ELR (cell line): ENCODE measurements around the gene SPAG5.

Source experiments
- DNase-seq: peaks from one replicate; pipeline ENCODE4 v3.0.0-alpha.2; 2015; ENCODE audit warnings: low read depth

SPAG5 gene, protein sequence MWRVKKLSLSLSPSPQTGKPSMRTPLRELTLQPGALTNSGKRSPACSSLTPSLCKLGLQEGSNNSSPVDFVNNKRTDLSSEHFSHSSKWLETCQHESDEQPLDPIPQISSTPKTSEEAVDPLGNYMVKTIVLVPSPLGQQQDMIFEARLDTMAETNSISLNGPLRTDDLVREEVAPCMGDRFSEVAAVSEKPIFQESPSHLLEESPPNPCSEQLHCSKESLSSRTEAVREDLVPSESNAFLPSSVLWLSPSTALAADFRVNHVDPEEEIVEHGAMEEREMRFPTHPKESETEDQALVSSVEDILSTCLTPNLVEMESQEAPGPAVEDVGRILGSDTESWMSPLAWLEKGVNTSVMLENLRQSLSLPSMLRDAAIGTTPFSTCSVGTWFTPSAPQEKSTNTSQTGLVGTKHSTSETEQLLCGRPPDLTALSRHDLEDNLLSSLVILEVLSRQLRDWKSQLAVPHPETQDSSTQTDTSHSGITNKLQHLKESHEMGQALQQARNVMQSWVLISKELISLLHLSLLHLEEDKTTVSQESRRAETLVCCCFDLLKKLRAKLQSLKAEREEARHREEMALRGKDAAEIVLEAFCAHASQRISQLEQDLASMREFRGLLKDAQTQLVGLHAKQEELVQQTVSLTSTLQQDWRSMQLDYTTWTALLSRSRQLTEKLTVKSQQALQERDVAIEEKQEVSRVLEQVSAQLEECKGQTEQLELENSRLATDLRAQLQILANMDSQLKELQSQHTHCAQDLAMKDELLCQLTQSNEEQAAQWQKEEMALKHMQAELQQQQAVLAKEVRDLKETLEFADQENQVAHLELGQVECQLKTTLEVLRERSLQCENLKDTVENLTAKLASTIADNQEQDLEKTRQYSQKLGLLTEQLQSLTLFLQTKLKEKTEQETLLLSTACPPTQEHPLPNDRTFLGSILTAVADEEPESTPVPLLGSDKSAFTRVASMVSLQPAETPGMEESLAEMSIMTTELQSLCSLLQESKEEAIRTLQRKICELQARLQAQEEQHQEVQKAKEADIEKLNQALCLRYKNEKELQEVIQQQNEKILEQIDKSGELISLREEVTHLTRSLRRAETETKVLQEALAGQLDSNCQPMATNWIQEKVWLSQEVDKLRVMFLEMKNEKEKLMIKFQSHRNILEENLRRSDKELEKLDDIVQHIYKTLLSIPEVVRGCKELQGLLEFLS

DNA sequence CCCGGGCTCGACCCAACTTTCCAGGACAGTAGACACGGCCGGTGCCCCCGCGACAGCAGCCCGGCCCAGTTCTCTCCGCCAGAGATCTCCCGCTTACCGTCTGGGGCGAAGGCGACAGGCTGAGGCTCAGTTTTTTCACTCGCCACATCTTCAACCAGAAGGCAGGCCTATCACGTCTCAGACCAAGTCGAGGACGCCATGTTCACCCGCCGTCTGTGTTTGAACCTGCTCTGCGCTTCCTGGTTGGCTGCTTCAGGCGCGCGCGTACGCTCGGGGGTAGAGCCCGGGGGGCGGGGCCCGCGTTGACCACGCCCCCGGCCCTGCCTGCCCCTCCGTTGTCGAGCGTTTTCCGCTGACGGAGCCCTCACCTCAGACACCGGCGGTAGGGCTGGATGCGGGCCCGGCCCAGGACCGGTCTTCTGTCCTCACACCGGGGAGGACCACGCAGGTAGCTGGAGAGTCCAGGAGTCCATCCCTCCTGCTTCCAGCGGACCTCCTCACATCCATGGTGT is at the start of gene SPAG5:
SPAG5 (minus strand) TSS at position 227 of the 512 bp plus-strand sequence; CDS start at position 148, 79 bp downstream.
- DNase-seq = peak; percentile 95

DNA sequence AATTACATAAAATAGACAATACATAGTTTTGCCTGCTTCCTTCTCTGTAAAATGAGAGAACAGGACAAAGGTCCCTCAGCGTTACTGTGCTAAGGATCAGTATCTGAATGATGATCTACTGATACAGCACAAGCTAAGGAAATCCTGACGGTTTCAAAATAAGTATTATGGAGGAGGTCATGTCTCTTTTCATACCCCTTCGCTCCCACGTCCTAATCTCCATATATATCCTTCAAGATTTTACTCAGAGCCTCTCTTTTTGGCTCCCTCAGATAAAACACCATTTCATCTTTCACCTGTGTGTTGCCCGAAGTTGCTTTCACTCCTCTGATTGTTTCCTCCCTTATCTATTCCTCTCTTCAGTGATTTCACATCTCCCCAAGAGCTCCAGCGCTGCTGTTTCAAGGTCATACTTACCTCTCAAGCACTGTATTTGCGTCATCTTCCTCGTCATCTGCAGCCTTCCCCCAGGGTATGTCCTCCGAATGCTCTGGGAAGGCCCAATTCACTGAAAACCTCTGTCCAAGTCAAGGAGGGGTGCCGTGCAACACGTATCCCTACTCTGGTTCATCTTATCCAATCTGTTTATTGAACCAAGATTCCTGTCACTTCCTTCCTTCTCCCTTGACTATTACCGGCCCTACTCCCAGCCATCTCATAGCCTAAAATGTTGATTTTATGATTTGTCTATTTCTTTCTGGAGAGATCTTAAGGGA is 47.4 kb upstream of the SPAG5 start:
- DNase-seq = no peak

DNA sequence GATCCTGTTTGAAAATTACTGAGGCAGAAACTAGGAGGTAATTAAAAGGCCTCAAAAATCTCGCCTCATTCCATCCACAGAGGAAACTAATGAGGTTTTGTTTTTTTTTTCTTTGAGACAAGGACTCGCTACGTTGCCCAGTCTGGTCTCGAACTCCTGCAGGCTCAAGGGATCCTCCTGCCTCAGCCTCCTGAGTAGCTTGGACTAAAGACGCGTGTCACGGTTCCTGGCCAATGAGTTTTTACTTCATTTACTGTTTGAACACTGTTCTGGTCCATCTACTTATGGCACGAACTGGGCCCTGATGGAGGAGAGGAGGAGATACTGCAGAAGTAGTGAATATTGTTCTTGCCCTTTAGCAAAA is 46.7 kb upstream of the SPAG5 start:
- no peak for DNase-seq

DNA sequence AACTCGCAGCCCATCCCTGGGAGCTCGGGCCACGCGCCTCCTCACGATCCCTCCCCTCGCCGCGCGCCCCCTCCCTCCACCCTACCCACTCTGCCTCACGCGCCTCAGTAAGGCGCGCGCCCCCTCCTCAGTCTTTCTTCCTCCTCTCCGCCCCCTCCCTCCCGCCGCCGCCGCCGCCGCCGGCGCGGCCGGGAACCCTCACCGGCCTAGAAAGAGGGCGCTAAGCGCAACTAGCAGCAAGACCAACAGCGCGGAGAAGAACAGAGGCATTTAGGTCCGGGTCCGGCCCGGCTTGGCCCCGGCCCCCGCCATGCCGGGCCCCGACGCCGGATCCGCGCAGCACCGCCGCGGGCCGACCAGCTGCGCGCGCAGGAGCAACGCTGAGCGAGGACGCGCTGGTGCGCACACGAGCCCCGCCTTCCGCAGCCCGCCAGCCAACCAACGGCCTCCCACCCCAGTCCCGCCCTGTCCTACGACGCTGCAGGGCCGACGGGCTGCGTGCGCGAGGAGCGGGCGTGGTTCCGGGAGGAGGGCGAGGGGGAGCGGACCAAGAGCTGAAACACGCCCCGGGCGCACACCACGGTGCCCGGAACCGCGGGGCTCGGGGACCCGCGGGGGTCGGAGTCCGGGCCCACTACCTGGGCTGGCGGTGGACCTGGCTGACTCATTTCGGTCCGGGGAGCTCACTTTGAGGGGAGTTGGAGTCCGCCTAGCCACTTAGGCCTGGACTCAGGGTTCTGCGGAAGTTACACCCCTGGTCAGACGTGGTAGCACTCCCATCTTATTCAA is 46.2 kb upstream of the SPAG5 start, which contains the start of gene BLTP2:
BLTP2 (minus strand) TSS at position 372 of the 789 bp plus-strand sequence; CDS start at position 270, 102 bp downstream.
- DNase-seq = peak; percentile 96

DNA sequence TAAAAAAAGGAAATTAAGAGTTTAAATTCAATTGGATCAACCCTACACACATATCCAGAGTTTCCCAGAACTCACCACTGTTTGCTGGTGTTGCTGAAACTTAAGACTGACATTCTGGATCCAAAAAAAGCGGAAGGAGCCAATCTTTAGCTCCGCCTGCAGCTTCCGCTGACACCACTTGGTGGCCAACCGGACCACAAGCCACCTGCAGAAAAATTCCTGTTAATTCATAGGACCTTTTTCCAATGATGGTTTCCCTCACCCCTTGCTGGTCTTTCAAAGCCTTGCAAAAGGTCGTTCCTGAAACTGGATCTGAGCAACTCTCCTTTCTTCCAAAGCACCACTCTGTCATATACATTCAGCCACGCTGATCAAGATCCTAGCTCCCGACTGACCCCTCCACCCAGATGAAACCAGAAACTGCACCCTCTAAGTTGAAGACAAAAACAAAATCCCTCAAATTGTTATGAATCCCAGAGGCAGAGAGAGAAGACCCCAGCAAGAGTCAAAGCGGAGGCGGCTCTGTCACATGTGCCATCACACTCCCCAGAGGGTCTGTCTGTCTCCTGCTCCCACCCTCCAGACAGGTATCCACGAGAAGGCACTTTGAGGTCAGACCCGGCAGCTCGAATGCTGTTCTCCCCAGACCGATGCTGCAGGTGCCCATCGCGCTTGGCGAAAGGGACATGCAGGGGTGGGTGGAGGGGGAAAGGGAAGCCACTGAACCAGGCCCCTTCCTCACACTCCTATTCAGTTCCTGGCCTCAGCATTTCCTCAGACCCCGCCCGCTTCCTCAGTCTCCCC is 45.4 kb upstream of the SPAG5 start:
- peak; percentile 75 for DNase-seq

DNA sequence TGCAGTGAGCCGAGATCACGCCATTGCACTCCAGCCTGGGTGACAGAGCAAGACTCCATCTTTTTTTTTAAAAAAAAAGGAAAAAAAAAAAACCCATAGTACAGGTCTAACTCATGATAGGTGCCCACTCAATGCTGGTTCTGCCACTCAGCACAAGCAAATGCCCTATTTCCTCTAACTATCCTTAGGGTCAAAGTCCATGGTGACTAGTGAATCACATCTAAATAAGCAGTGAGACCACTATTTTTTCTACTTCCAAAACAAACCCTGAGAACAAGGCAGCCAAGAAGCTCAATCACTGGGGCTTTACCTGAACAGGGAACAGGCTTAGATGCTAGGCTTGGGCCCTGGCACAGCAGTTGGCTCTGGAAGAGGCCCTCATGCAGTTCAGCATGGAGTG is 42.8 kb upstream of the SPAG5 start:
- no peak for DNase-seq

DNA sequence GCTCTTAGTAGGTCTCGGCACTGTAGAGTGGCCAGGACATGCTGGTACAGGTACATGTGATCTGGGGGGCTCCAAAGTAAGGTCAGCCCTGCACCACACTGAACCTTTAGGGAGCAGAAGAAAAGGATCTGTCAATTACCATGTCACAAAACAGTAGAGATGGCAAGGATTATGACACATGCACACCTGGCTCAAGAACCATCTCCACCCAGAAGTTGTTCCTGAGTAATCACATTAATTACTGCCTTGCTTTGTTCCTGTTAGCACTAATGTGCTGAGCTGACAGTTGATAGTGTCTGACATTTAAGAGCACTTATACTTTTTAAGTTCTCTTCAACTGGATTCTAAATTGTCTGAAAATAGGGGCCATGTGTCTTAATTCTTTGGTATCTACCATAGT is 36.7 kb upstream of the SPAG5 start:
- no peak for DNase-seq

DNA sequence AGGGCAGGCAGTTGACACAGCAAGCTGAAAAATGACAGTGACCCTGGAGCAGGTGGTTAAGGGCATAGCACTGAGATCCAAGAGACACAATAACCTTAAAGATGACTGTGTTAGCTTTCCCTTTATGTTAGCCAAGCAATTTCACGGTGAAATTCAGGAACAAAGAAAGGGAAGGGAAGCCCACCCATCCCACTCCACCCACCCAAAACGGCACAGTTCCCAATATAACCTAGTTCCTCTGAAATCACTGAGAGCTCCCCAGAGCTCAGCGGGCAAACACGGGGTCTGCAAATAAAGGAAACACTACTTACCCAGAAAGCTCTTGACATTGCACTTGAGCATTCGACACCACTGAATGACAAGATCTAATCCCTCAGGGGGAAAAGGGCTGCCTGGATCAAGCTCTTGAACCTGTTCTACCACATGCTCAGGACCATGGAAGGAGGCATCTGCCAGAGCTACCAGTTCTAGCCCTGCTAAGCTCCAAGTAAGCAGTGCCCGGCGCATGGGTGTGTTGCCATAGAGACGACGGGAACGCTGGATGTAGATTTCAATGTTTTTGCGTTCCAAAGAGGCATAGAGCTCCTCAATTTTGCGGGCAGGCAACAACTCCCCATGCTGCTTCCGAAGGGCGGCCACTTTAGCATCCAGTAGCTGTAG is 35.5 kb upstream of the SPAG5 start:
- no peak for DNase-seq

DNA sequence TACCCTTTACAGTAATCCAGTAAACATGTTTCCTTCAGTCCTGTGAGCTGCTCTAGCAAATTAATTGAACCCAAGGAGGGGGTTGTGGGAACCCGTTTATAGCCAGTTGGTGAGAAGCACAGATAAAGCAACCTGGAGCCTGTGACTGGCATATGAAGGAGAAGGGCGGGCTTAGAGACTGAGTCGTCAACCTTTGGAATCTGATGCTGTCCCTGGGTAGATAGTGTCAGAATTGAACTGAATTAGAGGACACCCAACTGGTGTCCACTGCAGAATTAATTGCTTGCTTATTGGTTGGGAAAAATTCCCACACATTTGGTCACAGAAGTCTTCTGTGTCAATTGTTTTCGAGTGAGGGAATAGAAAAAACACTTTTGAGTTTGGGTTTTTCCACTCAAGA is 28.0 kb upstream of the SPAG5 start:
- DNase-seq = no peak

DNA sequence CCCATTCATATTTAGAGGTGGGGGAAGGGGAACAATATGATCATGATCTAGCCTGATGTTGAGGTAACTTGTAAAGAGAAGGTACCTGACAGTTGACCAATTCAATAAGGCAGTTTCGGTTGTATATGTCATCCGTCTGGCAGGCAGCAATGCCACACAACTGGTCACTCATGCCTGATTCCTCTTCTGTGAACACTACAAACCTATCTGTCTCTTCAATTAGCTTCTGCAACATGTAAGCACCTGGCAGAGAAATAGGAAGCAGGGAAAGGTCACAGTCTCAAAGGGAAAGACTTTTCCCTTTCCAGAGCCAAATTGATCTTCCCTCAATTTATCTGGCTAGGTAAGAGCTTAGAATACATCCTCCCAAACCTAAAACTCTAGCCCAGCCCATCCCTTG is 25.3 kb upstream of the SPAG5 start:
- DNase-seq = no peak

DNA sequence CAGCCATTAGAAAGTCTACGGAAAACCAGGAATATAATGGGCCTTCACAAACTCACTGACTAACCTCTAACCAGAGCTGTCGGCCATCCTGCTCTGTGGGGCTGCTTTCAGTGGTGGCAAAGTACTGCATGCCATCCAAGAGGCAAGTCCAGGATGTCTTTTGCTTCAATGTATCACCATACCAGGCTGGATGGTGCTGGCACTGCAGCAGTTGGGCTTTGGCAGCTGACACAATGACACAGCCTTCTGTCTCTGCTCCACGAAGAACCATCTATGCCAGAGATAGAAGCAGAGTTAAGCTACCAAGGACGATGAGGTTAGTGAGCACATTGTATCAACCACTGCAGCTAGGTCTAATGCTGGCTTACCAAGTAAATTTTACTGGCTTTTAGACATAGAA is 24.9 kb upstream of the SPAG5 start:
- DNase-seq = no peak

DNA sequence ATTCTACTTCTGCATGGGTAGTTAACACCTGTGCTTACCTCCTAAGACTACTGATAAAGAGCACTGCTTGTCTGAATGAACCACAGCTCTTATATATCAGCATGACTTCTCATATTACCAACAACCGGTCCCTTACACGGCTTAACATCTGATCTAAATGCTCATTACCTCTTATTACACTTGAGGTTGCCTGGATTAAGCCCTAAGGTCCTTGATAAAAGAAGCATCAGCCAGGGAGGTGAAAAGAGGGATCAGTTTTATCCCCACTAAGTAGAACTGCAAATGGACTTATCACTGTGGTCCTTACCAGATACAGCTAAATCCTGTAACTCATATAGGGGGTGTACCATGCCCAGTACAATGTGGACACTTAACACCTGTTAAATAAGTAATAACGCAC is 23.4 kb upstream of the SPAG5 start:
- DNase-seq = no peak

DNA sequence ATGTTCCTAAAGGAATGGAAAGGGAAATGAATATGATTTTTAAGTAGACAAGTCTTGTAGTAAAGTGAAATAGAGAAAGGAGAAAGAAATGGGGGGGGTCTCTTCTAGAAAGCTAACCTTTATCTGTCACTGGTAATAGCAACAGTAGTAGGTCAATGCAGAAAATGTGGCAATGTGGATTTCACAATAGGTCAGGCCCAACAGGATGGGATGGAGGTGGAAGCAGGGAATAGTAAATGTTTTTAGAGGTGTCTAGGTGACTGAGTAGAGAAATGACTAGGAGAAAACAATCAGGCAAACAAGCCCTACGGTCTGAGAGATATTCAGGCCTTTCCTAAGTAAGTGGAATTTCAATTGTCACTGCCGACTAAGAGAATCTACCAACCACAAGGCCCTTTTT is 21.2 kb upstream of the SPAG5 start:
- no peak for DNase-seq

DNA sequence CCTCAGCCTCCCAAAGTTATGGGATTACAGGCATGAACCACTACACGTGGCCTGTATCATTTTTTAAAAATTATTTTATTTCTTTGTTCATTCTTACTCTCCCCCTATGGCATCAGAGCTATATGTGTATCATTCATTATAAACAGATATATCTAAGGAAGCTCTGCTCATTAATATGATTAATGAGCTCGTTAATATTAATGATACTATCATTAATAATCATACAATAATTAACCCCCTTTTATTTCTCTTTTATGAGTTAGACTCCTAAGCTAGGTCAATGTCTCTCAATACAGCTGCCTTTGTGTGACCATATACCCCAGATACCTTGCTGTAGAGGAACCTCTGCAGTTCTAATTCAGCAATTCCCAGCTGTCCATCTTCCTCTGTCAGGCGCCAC is 19.6 kb upstream of the SPAG5 start:
- no peak for DNase-seq

DNA sequence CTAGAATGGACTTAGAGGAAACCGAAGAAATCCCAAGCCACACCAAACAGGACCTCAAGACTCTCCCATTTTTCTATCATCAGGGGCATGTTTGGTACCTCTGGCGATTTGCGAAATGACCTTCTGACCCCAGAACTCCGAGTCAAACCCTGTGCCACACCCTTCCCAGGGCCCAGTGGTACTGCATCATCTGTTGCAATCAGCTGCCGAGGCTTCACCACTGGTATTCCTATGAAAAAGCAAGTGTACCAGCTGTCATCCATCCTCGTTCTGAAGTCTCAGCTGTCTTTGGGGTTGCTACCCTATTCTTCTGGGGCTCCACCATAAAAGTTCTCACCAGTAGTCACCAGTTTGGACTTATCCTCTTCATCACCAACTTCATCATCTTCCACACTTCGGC is 17.5 kb upstream of the SPAG5 start:
- DNase-seq = no peak

DNA sequence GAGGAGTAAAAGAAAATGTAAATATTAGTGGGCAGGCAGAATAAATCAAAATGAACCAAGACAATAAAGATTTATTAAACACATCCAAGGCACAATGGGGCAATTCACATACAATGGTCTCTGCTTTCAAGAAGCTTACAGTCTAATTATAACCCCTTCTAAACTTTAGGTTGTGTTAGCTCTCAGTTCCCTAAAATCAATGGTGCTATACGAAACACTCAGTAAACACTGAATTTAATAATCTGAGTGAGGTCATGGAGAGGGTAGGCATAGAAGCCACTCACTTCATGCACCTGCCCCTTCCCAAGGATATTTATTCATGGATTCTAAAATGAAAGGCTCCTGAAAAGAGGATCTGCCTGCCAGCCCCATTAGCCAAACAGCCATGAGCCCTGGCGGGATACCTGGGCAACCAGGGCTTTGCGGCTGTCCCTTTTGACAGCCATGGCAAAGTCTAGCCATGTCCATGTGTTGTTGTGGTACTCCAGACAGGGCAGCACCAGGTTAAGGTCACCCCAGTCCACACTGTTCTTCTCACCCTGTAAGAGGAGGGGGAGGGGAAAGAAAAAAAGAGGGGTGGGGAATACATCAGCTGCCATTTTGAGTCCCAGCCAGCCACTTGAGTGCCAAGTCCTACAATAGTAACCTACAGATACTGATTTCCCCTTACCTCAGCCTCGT is 16.6 kb upstream of the SPAG5 start:
- no peak for DNase-seq

DNA sequence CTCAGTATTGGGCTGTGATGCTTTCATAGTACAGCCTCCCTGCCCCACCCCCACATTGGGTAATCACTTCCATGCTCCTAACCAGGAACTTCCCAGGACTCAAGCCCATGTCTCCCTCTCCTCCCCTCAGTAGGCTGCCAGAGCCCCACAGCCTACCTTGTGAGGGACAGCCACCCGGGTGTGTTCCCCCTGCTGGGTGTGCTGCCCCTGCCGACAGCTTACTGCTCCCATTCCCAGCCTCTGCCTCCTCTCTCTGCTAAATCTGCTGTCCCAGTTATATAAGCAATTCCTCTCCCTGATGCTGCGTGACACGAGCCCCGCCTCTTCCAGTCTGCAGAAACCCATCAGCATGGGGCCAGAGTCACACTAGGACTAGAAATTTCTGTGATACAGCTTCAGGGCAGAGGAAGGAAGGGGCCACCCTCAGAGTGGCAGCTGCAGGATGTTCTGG is 15.1 kb upstream of the SPAG5 start, which contains the start of gene RSKR:
RSKR (minus strand) TSS at position 255 of the 451 bp plus-strand sequence; CDS start at position 231, 24 bp downstream.
- peak; percentile 3 for DNase-seq
